Activated B cell treated with CpG ODN at 0.5 μM for 24 hours (primary cell): ENCODE results near the gene DLGAP1. TPM values are rescaled to one million over a fixed set of nuclear protein-coding genes. Genes with fewer than 3 reads are reported as not detected.
"Not testable (repeated sequence)": the region's sequence is repeated elsewhere in the genome, so short reads cannot be mapped to it uniquely, and the experiment has no call there.

Experiments
- ATAC-seq: fragments of 200-7000 bp; cut with Tn5 transposase; one replicate; pipeline ENCODE4 v1.10.0; 2021; ENCODE audit warnings: low read depth, mild to moderate bottlenecking, moderate library complexity
- CTCF ChIA-PET: fragments of 350-600 bp; sonication (Branson Sonifier 250); formaldehyde crosslinking; loops from one replicate; lab custom pipeline; 2021; ENCODE audit warnings: antibody characterized with exemption; lab: Charles Lee
- POLR2A ChIA-PET: fragments of 350-600 bp; sonication (Branson Sonifier 250); formaldehyde crosslinking; loops from one replicate; lab custom pipeline; 2021; ENCODE audit warnings: antibody characterized with exemption; lab: Charles Lee
- DNase-seq: peaks from one replicate; pipeline ENCODE4 v3.0.0; 2022
- H3K27ac Mint-ChIP-seq: one replicate; pipeline ENCODE4 v1.8.0; 2020; ENCODE audit warnings: mixed read lengths
- H3K27me3 Mint-ChIP-seq: one replicate; pipeline ENCODE4 v1.8.0; 2021; ENCODE audit warnings: mixed read lengths
- H3K36me3 Mint-ChIP-seq: one replicate; pipeline ENCODE4 v1.8.0; 2021; ENCODE audit warnings: low read depth, mixed read lengths
- H3K4me1 Mint-ChIP-seq: one replicate; pipeline ENCODE4 v1.8.0; 2021; ENCODE audit warnings: mixed read lengths
- H3K4me3 Mint-ChIP-seq: one replicate; pipeline ENCODE4 v1.8.0; 2020; ENCODE audit warnings: mild to moderate bottlenecking, mixed read lengths
- H3K9me3 Mint-ChIP-seq: one replicate; pipeline ENCODE4 v1.8.0; 2020; ENCODE audit warnings: mixed read lengths
- CTCF ChIP-seq: fragments of 200-600 bp; IDR thresholded peaks from one replicate; pipeline ENCODE4 v1.8.0; 2022; ENCODE audit warnings: antibody characterized with exemption, mild to moderate bottlenecking
- intact Hi-C: fragments of 100-400 bp; cut with micrococcal nuclease; formaldehyde crosslinking; loops from one replicate; pipeline ENCODE4 v1.15.1; 2024
- total RNA-seq: library from RNA; stranded (reverse); gene quantifications from 2 replicates; pipeline ENCODE4 v1.2.3, GENCODE V29; 2022

The DLGAP1 gene
- total RNA-seq = 0.10 and 0.18 TPM in 2 replicates

- DNase-seq = no peak
These were observed at the start of gene DLGAP1 for GRCh38 chr18:4455113-4455811. DLGAP1 (minus strand) TSS chr18:4455307.

GRCh38 chr18:4494703-4495284 lies 39.7 kb upstream of the DLGAP1 start:
- intact Hi-C loops, DNase-seq, H3K36me3 Mint-ChIP-seq, ATAC-seq, CTCF ChIA-PET, H3K4me3 Mint-ChIP-seq, H3K27ac Mint-ChIP-seq, POLR2A ChIA-PET, H3K27me3 Mint-ChIP-seq, H3K4me1 Mint-ChIP-seq: not testable (repeated sequence)
- peaks cover 12% of the 10 kb centered on the region for H3K9me3 Mint-ChIP-seq

More at GRCh38 chr18:4455113-4455811, at the start of gene DLGAP1:
- POLR2A ChIA-PET = no interaction called here
- Mint-ChIP-seq H3K9me3 (peaks cover 11% of the 10 kb centered on the region), H3K4me3 (no peak within 1 kb of the TSS), H3K27ac (no peak within 1 kb of the TSS), H3K36me3 (no peaks in the 10 kb centered on the region), H3K27me3 (peaks cover 19% of the 10 kb centered on the region), H3K4me1 (peaks cover 3% of the 10 kb centered on the region)
- CTCF ChIA-PET = no interaction called here
- TF ChIP-seq CTCF = no peak
- ATAC-seq = no peak
- intact Hi-C loops = no loop called here

- intact Hi-C loops = no loop called here
- no peaks in the 10 kb centered on the region for H3K9me3 Mint-ChIP-seq
- H3K4me3 Mint-ChIP-seq = no peak overlapping the region
- no peaks in the 10 kb centered on the region for H3K27me3 Mint-ChIP-seq
- no peaks in the 10 kb centered on the region for H3K36me3 Mint-ChIP-seq
- ChIA-PET POLR2A (no interaction called here), CTCF (no interaction called here)
- no peak overlapping the region for H3K27ac Mint-ChIP-seq
- ATAC-seq = no peak
- H3K4me1 Mint-ChIP-seq = no peaks in the 10 kb centered on the region
- TF ChIP-seq CTCF = no peak
- DNase-seq = no peak
These were observed 13.4 kb upstream of the DLGAP1 start for GRCh38 chr18:4468511-4468910.

GRCh38 chr18:4454537-4455112 lies 482 bp downstream of the DLGAP1 start:
- Mint-ChIP-seq H3K27ac (no peak overlapping the region), H3K36me3 (no peaks in the 10 kb centered on the region), H3K27me3 (peaks cover 19% of the 10 kb centered on the region), H3K4me3 (no peak overlapping the region), H3K4me1 (peaks cover 3% of the 10 kb centered on the region), H3K9me3 (peaks cover 9% of the 10 kb centered on the region)
- ATAC-seq (no peak), DNase-seq (no peak)
- CTCF ChIA-PET = no interaction called here
- intact Hi-C loops = no loop called here
- TF ChIP-seq CTCF = no peak
- POLR2A ChIA-PET = no interaction called here

GRCh38 chr18:4453874-4454536 lies 1.1 kb downstream of the DLGAP1 start:
- no peaks in the 10 kb centered on the region for H3K36me3 Mint-ChIP-seq
- DNase-seq (no peak), ATAC-seq (no peak)
- peaks cover 5% of the 10 kb centered on the region for H3K9me3 Mint-ChIP-seq
- peaks cover 19% of the 10 kb centered on the region for H3K27me3 Mint-ChIP-seq
- ChIA-PET CTCF (no interaction called here), POLR2A (no interaction called here)
- H3K4me1 Mint-ChIP-seq = peaks cover 3% of the 10 kb centered on the region
- H3K27ac Mint-ChIP-seq = no peak overlapping the region
- H3K4me3 Mint-ChIP-seq = no peak overlapping the region
- TF ChIP-seq CTCF = no peak
- intact Hi-C loops = no loop called here
